ENCODE data around the gene PIF1. TPM values are rescaled to one million over a fixed set of nuclear protein-coding genes. Genes with fewer than 3 reads are reported as not detected.

The PIF1 gene
- total and polyA plus RNA-seq, 2 of the 4 experiments (the other 2 are of a cell fraction) = 3.9 to 19.9 TPM

- no peaks in the 10 kb centered on the region for H3K9me3 ChIP-seq (ENCODE audit: control insufficient read depth, insufficient read depth, low read length)
- ATAC-seq (ENCODE audit: low read depth) (peak; percentile 46), DNase-seq (peak; percentile 77)
- H3K23ac ChIP-seq (ENCODE audit: low read depth, low read length) = peak overlapping the region; percentile 97
- H4K20me1 ChIP-seq (ENCODE audit: insufficient read depth, low read length) = peaks cover 36% of the 10 kb centered on the region
- 67% methylated on average over 1 of the region's 4 CpGs; no CpG with 5 or more reads in 1 of the 2 experiments for WGBS, 2 experiments (ENCODE audit: extremely low coverage in 2 of 2, insufficient read length in 1 of 2)
- H4K8ac ChIP-seq (ENCODE audit: low read depth in 2 of 2, low read length in 2 of 2) = peak overlapping the region; percentile 77 to 96
- H3K9ac ChIP-seq (ENCODE audit: low read depth, low read length) = peak overlapping the region; percentile 63
- H2BK20ac ChIP-seq (ENCODE audit: low read depth, low read length) = peak overlapping the region; percentile 94
- intact Hi-C loops (cut with micrococcal nuclease) (loop anchor here (5.0 kb wide), 1 partner anchor 130 kb away; the partner anchor contains the start of gene SPG21), in situ Hi-C loops (cut with MboI; ENCODE audit: low sequenced_read_pairs) (no loop called here), dilution Hi-C loops (cut with HindIII; ENCODE audit: low sequenced_read_pairs, unreplicated experiment) (no loop called here)
- H3K27ac ChIP-seq (ENCODE audit: insufficient read depth, low read length) = peak overlapping the region; percentile 96
- ChIA-PET CTCF (no interaction called here), POLR2A (ENCODE audit: unreplicated experiment) (no interaction called here)
- peak overlapping the region; percentile 98 for H3K14ac ChIP-seq (replicated peaks; ENCODE audit: low read depth, low read length)
- H2AK5ac ChIP-seq (ENCODE audit: low read depth, low read length) = peak overlapping the region; percentile 98
- TF ChIP-seq MAZ (IDR thresholded peaks at IDR 0.05; ENCODE audit: borderline replicate concordance, low read depth, low read length) (peak; percentile 37; the same call in 1 of the 2 replicates), CEBPB (IDR thresholded peaks at IDR 0.05; ENCODE audit: low read depth, low read length) (peak; percentile 87), POLR2A (IDR thresholded peaks at IDR 0.05; ENCODE audit: low read depth, low read length) (no peak), RCOR1 (IDR thresholded peaks at IDR 0.05; ENCODE audit: insufficient replicate concordance, low read length) (peak; percentile 54)
- H3K4me1 ChIP-seq (ENCODE audit: control insufficient read depth, insufficient read depth, low read length) = peaks cover 63% of the 10 kb centered on the region
- H4K5ac ChIP-seq (ENCODE audit: low read depth, low read length) = peak overlapping the region; percentile 96
- H3K18ac ChIP-seq (ENCODE audit: low read depth, low read length) = peak overlapping the region; percentile 95
- peak overlapping the region; percentile 63 for H2AFZ ChIP-seq (replicated peaks; ENCODE audit: low read length, poor library complexity)
- no peaks in the 10 kb centered on the region for H3K27me3 ChIP-seq (ENCODE audit: control insufficient read depth, insufficient read depth, low read length)
- H3K4me3 ChIP-seq (ENCODE audit: insufficient read depth, low read depth, low read length) = no peak overlapping the region
- peak overlapping the region; percentile 99 for H4K91ac ChIP-seq (ENCODE audit: insufficient read depth, low read depth, low read length)
- peak overlapping the region; percentile 100 for H2AK9ac ChIP-seq (replicated peaks; ENCODE audit: low read depth, low read length, poor library complexity)
- H3K4me2 ChIP-seq (ENCODE audit: low read depth, low read length) = peak overlapping the region; percentile 22
- peak overlapping the region; percentile 98 for H2BK5ac ChIP-seq (ENCODE audit: low read depth, low read length, poor library complexity, severe bottlenecking)
- peaks cover 64 to 95% of the 10 kb centered on the region in 2 experiments for H3K79me1 ChIP-seq (ENCODE audit: low read depth in 1 of 2, low read length in 2 of 2)
- no TSS peak for BruUV-seq (replicated peaks)
- H3K9me1 ChIP-seq (ENCODE audit: insufficient read depth, low read length) = peaks cover 63% of the 10 kb centered on the region
- peak overlapping the region; percentile 99 for H3K4ac ChIP-seq (ENCODE audit: low read depth, low read length)
- peak overlapping the region; percentile 93; the same call in 1 of the 2 replicates for H3K56ac ChIP-seq (ENCODE audit: extremely low read depth, insufficient read depth, low read length)
- peaks cover 73% of the 10 kb centered on the region for H3K36me3 ChIP-seq (ENCODE audit: control insufficient read depth, insufficient read depth, low read length)
- peak overlapping the region; percentile 97 for H2BK120ac ChIP-seq (ENCODE audit: low read depth, low read length)
- peak overlapping the region; percentile 92; the same call in 2 of the 3 replicates for H2BK15ac ChIP-seq (ENCODE audit: low read depth, low read length)
These were observed 32.0 kb upstream of the PIF1 start for GRCh38 chr15:64857421-64857820.

Data from IMR-90 (cell line).